ENCODE results near the gene S100P. TPM values are rescaled to one million over a fixed set of nuclear protein-coding genes. Genes with fewer than 3 reads are reported as not detected.

S100P gene
- 0.38 TPM in 1 of 2 replicates, not detected in the other for total RNA-seq (2014; rRNA removed; shearing (Covaris generic))
- 0.80 TPM in 1 of 2 replicates, not detected in the other for polyA plus RNA-seq (2016; fragmentation: Nextera tagmentation; extraction: Ambion mirVana)

DNA sequence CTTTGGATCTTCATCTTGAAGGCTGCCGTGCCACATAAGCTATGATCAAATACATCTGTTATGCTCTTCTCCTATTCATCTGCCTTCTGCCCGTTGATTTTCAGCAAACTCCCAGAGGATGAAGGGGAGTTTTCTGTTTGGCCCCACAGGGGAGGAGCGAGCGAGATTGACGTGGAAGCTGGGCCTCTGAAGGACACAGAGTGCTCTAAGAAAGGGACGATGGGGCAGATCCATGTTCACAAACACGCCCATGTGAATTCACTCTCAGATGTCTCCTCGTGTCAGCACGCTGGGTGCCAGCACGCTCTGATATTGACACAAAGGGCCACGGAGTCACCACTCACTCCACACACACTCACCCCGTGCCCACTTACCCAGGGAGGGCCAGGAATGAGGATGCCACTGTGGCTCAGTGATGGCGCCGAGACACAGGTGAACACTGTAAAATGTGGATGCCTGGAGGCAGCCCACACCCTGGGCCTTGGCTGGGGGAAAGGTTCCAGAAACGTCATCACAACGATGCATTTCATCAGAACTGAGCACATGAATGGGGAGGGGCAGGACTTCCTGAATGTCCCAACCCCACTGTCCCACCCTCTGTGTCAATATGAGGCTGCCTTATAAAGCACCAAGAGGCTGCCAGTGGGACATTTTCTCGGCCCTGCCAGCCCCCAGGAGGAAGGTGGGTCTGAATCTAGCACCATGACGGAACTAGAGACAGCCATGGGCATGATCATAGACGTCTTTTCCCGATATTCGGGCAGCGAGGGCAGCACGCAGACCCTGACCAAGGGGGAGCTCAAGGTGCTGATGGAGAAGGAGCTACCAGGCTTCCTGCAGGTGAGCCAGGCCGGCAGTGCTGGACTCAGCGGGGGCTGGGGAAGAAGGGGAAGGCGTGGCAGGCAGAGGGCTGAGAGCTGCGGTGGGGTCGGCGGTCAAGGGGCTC, at the start of gene S100P:
TSS of gene S100P (plus strand) at position 648 of the 946 bp plus-strand sequence. CDS start at position 703, 55 bp downstream.
- Histone ChIP-seq H3K9ac (peak within 1 kb of the TSS; percentile 9; the same call in 1 of the 2 replicates), H3K36me3 (ENCODE audit: low read depth) (no peaks in the 10 kb centered on the region), H4K20me1 (ENCODE audit: insufficient read depth) (no peaks in the 10 kb centered on the region), H3K27me3 (replicated peaks; ENCODE audit: insufficient read depth) (no peaks in the 10 kb centered on the region), H3K4me3 (no peak within 1 kb of the TSS), H3K27ac (peak within 1 kb of the TSS; percentile 27; the same call in 1 of the 2 replicates), H3K9me3 (ENCODE audit: low read depth) (no peaks in the 10 kb centered on the region), H3K9me2 (ENCODE audit: insufficient read depth) (no peaks in the 10 kb centered on the region), H2AFZ (peak within 1 kb of the TSS; percentile 45; the same call in 1 of the 2 replicates), H3K4me2 (ENCODE audit: unreplicated experiment) (no peak within 1 kb of the TSS), H3K79me2 (ENCODE audit: insufficient read depth) (0 out of 2 replicates have a peak, but pooled peaks cover 14% of the 10 kb centered on the region), H3K4me1 (ENCODE audit: insufficient read depth) (peaks cover 14% of the 10 kb centered on the region), H3F3A (ENCODE audit: insufficient read depth) (peaks cover 8% of the 10 kb centered on the region)
- TF ChIP-seq EZH2 (IDR thresholded peaks at IDR 0.05; ENCODE audit: insufficient read depth, poor library complexity, severe bottlenecking) (no peak), EZH2phosphoT487 (IDR thresholded peaks at IDR 0.05; ENCODE audit: insufficient read depth, low read depth) (no peak)
- in situ Hi-C loops (cut with MboI), result no loop called here
- WGBS, 2 experiments (ENCODE audit: low coverage in 1 of 2, low lambda C conversion rate in 2 of 2, missing lambda C conversion rate in 2 of 2), result 67% methylated on average over 28 to 29 of the region's 29 CpGs
- DNase-seq, result no peak

DNA sequence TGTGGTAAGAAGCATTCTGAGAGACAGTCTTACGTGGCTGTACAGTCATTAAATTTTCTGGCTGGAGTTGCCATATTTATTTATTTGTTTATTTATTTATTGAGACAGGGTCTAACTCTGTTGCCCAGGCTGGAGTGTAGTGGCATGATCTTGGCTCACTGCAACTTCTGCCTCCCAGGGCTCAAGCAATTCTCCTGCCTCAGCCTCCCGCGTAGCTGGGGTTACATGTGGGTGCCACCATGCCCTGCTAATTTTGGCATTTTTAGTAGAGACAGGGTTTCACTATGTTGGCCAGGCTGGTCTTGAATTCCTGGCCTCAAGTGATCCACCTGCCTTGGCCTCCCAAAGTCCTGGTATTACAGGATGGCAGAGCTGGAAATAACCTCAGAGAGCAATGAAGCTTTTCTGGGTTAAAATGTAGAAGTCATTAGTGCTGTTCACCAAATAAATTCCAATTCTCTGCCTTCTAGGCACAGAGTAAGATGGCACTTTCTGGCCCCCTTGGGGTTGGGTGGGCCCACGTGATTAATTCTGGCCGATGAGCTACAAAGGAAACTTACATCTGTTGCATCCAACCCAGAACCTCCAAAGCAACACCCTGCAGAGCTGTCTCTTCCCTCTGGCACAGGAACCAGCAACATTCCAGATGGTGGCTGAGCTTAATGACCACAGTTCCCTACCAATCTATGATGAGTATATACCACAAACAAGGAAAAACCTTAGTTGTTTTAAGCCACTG, 48.7 kb upstream of the S100P start:
- in situ Hi-C loops (cut with MboI), result no loop called here

DNA sequence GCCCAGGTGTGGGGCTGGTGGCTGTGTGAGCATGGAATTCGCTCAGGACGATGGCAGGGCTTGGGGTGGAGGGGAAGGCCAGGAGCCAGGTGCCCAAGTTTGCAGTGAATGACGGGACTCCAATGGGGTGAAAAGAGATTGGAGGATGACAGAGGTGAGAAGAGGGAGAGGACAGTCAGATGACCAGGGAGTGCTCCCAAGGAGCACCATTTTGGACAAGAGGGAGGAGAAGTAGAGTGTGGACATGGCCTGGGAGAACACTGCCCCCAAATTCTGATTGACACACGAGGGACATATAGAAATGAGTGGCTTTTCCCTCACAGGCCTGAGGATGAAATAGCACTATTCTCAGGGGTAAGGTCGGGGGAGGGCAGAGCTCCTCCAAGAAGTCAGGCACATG, 46.5 kb upstream of the S100P start:
- H3F3A ChIP-seq (ENCODE audit: insufficient read depth), result peaks cover 14% of the 10 kb centered on the region
- in situ Hi-C loops (cut with MboI), result no loop called here
- TF ChIP-seq EZH2phosphoT487 (IDR thresholded peaks at IDR 0.05; ENCODE audit: insufficient read depth, low read depth), result no peak

More for the DNA sequence above, 48.7 kb upstream of the S100P start:
- H3K9me3 ChIP-seq (ENCODE audit: low read depth), result no peaks in the 10 kb centered on the region
- DNase-seq, result no peak
- no peak overlapping the region for H3K4me2 ChIP-seq (ENCODE audit: unreplicated experiment)
- peaks cover 11% of the 10 kb centered on the region for H3K36me3 ChIP-seq (ENCODE audit: low read depth)
- H4K20me1 ChIP-seq (ENCODE audit: insufficient read depth), result peaks cover 7% of the 10 kb centered on the region; the same call in 1 of the 2 replicates
- WGBS, 2 experiments (ENCODE audit: low coverage in 1 of 2, low lambda C conversion rate in 2 of 2, missing lambda C conversion rate in 2 of 2), result 59 to 67% methylated on average over 5 of the region's 5 CpGs
- peaks cover 21% of the 10 kb centered on the region for H3F3A ChIP-seq (ENCODE audit: insufficient read depth)
- no peak overlapping the region for H3K4me3 ChIP-seq
- H3K4me1 ChIP-seq (ENCODE audit: insufficient read depth), result peaks cover 16% of the 10 kb centered on the region
- no peak overlapping the region for H3K9ac ChIP-seq
- H3K27ac ChIP-seq, result no peak overlapping the region
- no peaks in the 10 kb centered on the region for H3K9me2 ChIP-seq (ENCODE audit: insufficient read depth)
- H2AFZ ChIP-seq, result no peak overlapping the region
- peaks cover 39% of the 10 kb centered on the region for H3K79me2 ChIP-seq (ENCODE audit: insufficient read depth)
- TF ChIP-seq EZH2phosphoT487 (IDR thresholded peaks at IDR 0.05; ENCODE audit: insufficient read depth, low read depth) (no peak), EZH2 (IDR thresholded peaks at IDR 0.05; ENCODE audit: insufficient read depth, poor library complexity, severe bottlenecking) (no peak)
- H3K27me3 ChIP-seq (replicated peaks; ENCODE audit: insufficient read depth), result no peaks in the 10 kb centered on the region

DNA sequence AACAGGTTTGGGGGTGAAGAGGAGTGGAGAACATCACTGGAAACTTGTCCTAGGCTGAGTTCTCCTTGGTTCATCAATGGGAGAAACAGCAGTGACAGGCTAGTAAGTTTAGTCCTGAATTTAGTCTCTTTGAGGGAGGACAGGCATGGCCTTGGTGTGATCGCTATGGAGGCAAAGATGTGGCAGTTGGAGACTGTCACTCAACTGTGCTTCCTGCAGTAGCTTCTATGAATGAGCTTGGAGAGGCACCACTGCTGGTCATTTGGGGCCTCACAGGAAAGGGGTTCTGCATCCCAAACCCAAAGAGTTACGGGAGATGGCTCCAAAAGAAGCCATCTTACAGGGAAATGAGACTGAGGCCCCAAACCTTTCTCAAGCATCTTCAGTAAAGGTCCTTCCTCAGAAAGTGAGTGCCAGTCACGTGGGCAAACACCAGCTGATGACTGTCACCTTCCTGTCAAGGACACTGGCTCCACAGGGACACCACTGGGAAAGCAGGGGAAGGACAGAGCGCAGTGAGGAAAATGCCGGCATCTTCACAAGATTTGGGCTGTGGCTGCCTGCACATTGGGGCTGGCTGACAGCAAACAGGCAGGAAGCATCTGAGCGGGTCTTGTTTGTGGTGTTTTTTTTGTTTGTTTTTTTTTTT, 46.0 kb upstream of the S100P start:
- Histone ChIP-seq H3K27ac (no peak overlapping the region), H4K20me1 (ENCODE audit: insufficient read depth) (no peaks in the 10 kb centered on the region; the same call in 1 of the 2 replicates), H3K79me2 (ENCODE audit: insufficient read depth) (peaks cover 22% of the 10 kb centered on the region), H3F3A (ENCODE audit: insufficient read depth) (peaks cover 9% of the 10 kb centered on the region; the same call in 1 of the 2 replicates), H3K4me2 (ENCODE audit: unreplicated experiment) (no peak overlapping the region), H3K36me3 (ENCODE audit: low read depth) (peaks cover 8% of the 10 kb centered on the region), H3K4me1 (ENCODE audit: insufficient read depth) (peaks cover 7% of the 10 kb centered on the region), H3K9me2 (ENCODE audit: insufficient read depth) (no peaks in the 10 kb centered on the region), H3K9me3 (ENCODE audit: low read depth) (no peaks in the 10 kb centered on the region), H3K27me3 (replicated peaks; ENCODE audit: insufficient read depth) (no peaks in the 10 kb centered on the region), H3K9ac (no peak overlapping the region), H3K4me3 (no peak overlapping the region), H2AFZ (no peak overlapping the region)
- DNase-seq, result no peak
- 51 to 53% methylated on average over 6 of the region's 6 CpGs for WGBS, 2 experiments (ENCODE audit: low coverage in 1 of 2, low lambda C conversion rate in 2 of 2, missing lambda C conversion rate in 2 of 2)
- in situ Hi-C loops (cut with MboI), result no loop called here
- TF ChIP-seq EZH2phosphoT487 (IDR thresholded peaks at IDR 0.05; ENCODE audit: insufficient read depth, low read depth) (no peak), EZH2 (IDR thresholded peaks at IDR 0.05; ENCODE audit: insufficient read depth, poor library complexity, severe bottlenecking) (no peak)

More for the DNA sequence above, 46.5 kb upstream of the S100P start:
- H3K4me2 ChIP-seq (ENCODE audit: unreplicated experiment), result no peak overlapping the region
- peaks cover 11% of the 10 kb centered on the region for H3K36me3 ChIP-seq (ENCODE audit: low read depth)
- no peak for DNase-seq
- no peak overlapping the region for H2AFZ ChIP-seq
- H3K27ac ChIP-seq, result no peak overlapping the region
- H3K9ac ChIP-seq, result no peak overlapping the region
- peaks cover 2% of the 10 kb centered on the region; the same call in 1 of the 2 replicates for H4K20me1 ChIP-seq (ENCODE audit: insufficient read depth)
- H3K9me2 ChIP-seq (ENCODE audit: insufficient read depth), result no peaks in the 10 kb centered on the region
- H3K4me1 ChIP-seq (ENCODE audit: insufficient read depth), result peaks cover 13% of the 10 kb centered on the region
- no peak overlapping the region for H3K4me3 ChIP-seq
- H3K27me3 ChIP-seq (replicated peaks; ENCODE audit: insufficient read depth), result no peaks in the 10 kb centered on the region
- 58 to 60% methylated on average over 5 of the region's 5 CpGs for WGBS, 2 experiments (ENCODE audit: low coverage in 1 of 2, low lambda C conversion rate in 2 of 2, missing lambda C conversion rate in 2 of 2)
- H3K9me3 ChIP-seq (ENCODE audit: low read depth), result no peaks in the 10 kb centered on the region
- H3K79me2 ChIP-seq (ENCODE audit: insufficient read depth), result peaks cover 27% of the 10 kb centered on the region

Data from GM23248 (cell line).